WTC11 (cell line): ENCODE results near the gene SELENON. TPM values are rescaled to one million over a fixed set of nuclear protein-coding genes. Genes with fewer than 3 reads are reported as not detected.

ENCODE experiments used
- ATAC-seq: fragments of 200-7000 bp; cut with Tn5 transposase; 2 replicates; pipeline ENCODE4 v1.10.0; 2021; ENCODE audit warnings: mild to moderate bottlenecking, moderate library complexity
- CTCF ChIA-PET: fragments of 300-600 bp; sonication (Branson Sonifier 250); formaldehyde crosslinking; loops from one replicate; lab custom pipeline; 2021; ENCODE audit warnings: antibody characterized with exemption; lab: Charles Lee
- POLR2A ChIA-PET: fragments of 350-600 bp; sonication (Branson Sonifier 250); formaldehyde crosslinking; loops from one replicate; lab custom pipeline; 2021; ENCODE audit warnings: antibody characterized with exemption; lab: Charles Lee
- DNase-seq: peaks from one replicate; pipeline ENCODE4 v3.0.0; 2021; ENCODE audit warnings: low spot score
- H3K27ac Mint-ChIP-seq: 2 replicates; pipeline ENCODE4 v1.8.0; 2021; ENCODE audit warnings: mixed read lengths
- H3K27me3 Mint-ChIP-seq: 2 replicates; pipeline ENCODE4 v1.8.0; 2021; ENCODE audit warnings: low read depth, mild to moderate bottlenecking, moderate library complexity, mixed read lengths
- H3K36me3 Mint-ChIP-seq: 2 replicates; pipeline ENCODE4 v1.8.0; 2021; ENCODE audit warnings: mixed read lengths
- H3K4me1 Mint-ChIP-seq: 2 replicates; pipeline ENCODE4 v1.8.0; 2022; ENCODE audit warnings: mixed read lengths
- H3K4me3 Mint-ChIP-seq: 2 replicates; pipeline ENCODE4 v1.8.0; 2021; ENCODE audit warnings: mild to moderate bottlenecking, moderate library complexity, mixed read lengths
- H3K9me3 Mint-ChIP-seq: 2 replicates; pipeline ENCODE4 v1.8.0; 2021; ENCODE audit warnings: mixed read lengths
- ATF1 ChIP-seq: sonication (generic); formaldehyde crosslinking; IDR thresholded peaks from 2 replicates; pipeline ENCODE4 v1.8.1; 2023; ENCODE audit warnings: mild to moderate bottlenecking, moderate library complexity, missing genetic modification reagents
- ESRRA ChIP-seq: sonication (generic); formaldehyde crosslinking; IDR thresholded peaks from 2 replicates; pipeline ENCODE4 v1.8.1; 2022; ENCODE audit warnings: mild to moderate bottlenecking, missing genetic modification reagents, borderline replicate concordance
- HMGXB4 ChIP-seq: sonication (generic); formaldehyde crosslinking; IDR thresholded peaks from 2 replicates; pipeline ENCODE4 v1.8.1; 2023; ENCODE audit warnings: mild to moderate bottlenecking, moderate library complexity, missing genetic modification reagents
- IRF2 ChIP-seq: sonication (generic); formaldehyde crosslinking; IDR thresholded peaks from 2 replicates; pipeline ENCODE4 v1.8.0; 2022; ENCODE audit warnings: low read depth, missing genetic modification reagents, borderline replicate concordance
- MYBL2 ChIP-seq: sonication (generic); formaldehyde crosslinking; IDR thresholded peaks from 2 replicates; pipeline ENCODE4 v1.8.1; 2023; ENCODE audit warnings: mild to moderate bottlenecking, moderate library complexity, missing genetic modification reagents
- NFE2L1 ChIP-seq: sonication (generic); formaldehyde crosslinking; IDR thresholded peaks from 2 replicates; pipeline ENCODE4 v1.8.1; 2023; ENCODE audit warnings: missing genetic modification reagents
- NFYB ChIP-seq: sonication (generic); formaldehyde crosslinking; conservative IDR thresholded peaks from 2 replicates; pipeline ENCODE4 v1.8.0; 2022; ENCODE audit warnings: low read depth, missing genetic modification reagents
- NR2C2 ChIP-seq: sonication (generic); formaldehyde crosslinking; IDR thresholded peaks from 2 replicates; pipeline ENCODE4 v1.8.0; 2022; ENCODE audit warnings: mild to moderate bottlenecking, missing genetic modification reagents
- OVOL2 ChIP-seq: fragments of 250-450 bp; sonication (Bioruptor Pico); IDR thresholded peaks from 2 replicates; pipeline ENCODE4 v1.9.0; 2021; ENCODE audit warnings: mild to moderate bottlenecking, borderline replicate concordance
- PRDM15 ChIP-seq: sonication (generic); formaldehyde crosslinking; IDR thresholded peaks from 2 replicates; pipeline ENCODE4 v1.8.0; 2022; ENCODE audit warnings: missing genetic modification reagents
- TCF7 ChIP-seq: sonication (generic); formaldehyde crosslinking; IDR thresholded peaks from 2 replicates; pipeline ENCODE4 v1.8.0; 2022; ENCODE audit warnings: mild to moderate bottlenecking, low read depth, missing genetic modification reagents, moderate library complexity
- ZNF396 ChIP-seq: fragments of 250-450 bp; sonication (Bioruptor Pico); IDR thresholded peaks from 2 replicates; pipeline ENCODE4 v1.8.0; 2021; ENCODE audit warnings: mild to moderate bottlenecking, moderate library complexity, borderline replicate concordance
- total RNA-seq: library from RNA; stranded (reverse); gene quantifications from 3 replicates; pipeline ENCODE4 v1.2.3, GENCODE V29; 2021
- TF ChIP-seq, protein P1 (sequence below): sonication (generic); formaldehyde crosslinking; IDR thresholded peaks from 2 replicates; pipeline ENCODE4 v1.8.0; 2023; ENCODE audit warnings: missing genetic modification reagents
- TF ChIP-seq, protein P2 (sequence below): sonication (generic); formaldehyde crosslinking; IDR thresholded peaks from 2 replicates; pipeline ENCODE4 v1.8.0; 2023; ENCODE audit warnings: missing genetic modification reagents, mild to moderate bottlenecking, borderline replicate concordance
- TF ChIP-seq, protein P3 (sequence below): fragments of 200-600 bp; IDR thresholded peaks from 2 replicates; pipeline ENCODE4 v1.8.0; 2022; ENCODE audit warnings: antibody characterized with exemption
- TF ChIP-seq, protein P4 (sequence below): sonication (generic); formaldehyde crosslinking; conservative IDR thresholded peaks from 2 replicates; pipeline ENCODE4 v1.8.1; 2023; ENCODE audit warnings: mild to moderate bottlenecking, low read depth, missing genetic modification reagents, moderate library complexity
- TF ChIP-seq, protein P5 (sequence below): sonication (generic); formaldehyde crosslinking; IDR thresholded peaks from 2 replicates; pipeline ENCODE4 v1.8.1; 2023; ENCODE audit warnings: mild to moderate bottlenecking, missing genetic modification reagents
- TF ChIP-seq, protein P6 (sequence below): sonication (generic); formaldehyde crosslinking; IDR thresholded peaks from 2 replicates; pipeline ENCODE4 v1.8.0; 2022; ENCODE audit warnings: mild to moderate bottlenecking, missing genetic modification reagents

SELENON gene
- total RNA-seq, 1 experiment from 2014 or later = 80.2 TPM

- no peak for TF ChIP-seq PRDM15 (CRISPR knock-in tag)
- no peak for TF ChIP-seq TCF7
- TF ChIP-seq, protein P1, sequence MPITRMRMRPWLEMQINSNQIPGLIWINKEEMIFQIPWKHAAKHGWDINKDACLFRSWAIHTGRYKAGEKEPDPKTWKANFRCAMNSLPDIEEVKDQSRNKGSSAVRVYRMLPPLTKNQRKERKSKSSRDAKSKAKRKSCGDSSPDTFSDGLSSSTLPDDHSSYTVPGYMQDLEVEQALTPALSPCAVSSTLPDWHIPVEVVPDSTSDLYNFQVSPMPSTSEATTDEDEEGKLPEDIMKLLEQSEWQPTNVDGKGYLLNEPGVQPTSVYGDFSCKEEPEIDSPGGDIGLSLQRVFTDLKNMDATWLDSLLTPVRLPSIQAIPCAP (CRISPR knock-in tag) = no peak
- no peak for TF ChIP-seq NFYB (CRISPR knock-in tag)
- TF ChIP-seq ZNF396 (CRISPR knock-in tag) = no peak
- TF ChIP-seq, protein P2, sequence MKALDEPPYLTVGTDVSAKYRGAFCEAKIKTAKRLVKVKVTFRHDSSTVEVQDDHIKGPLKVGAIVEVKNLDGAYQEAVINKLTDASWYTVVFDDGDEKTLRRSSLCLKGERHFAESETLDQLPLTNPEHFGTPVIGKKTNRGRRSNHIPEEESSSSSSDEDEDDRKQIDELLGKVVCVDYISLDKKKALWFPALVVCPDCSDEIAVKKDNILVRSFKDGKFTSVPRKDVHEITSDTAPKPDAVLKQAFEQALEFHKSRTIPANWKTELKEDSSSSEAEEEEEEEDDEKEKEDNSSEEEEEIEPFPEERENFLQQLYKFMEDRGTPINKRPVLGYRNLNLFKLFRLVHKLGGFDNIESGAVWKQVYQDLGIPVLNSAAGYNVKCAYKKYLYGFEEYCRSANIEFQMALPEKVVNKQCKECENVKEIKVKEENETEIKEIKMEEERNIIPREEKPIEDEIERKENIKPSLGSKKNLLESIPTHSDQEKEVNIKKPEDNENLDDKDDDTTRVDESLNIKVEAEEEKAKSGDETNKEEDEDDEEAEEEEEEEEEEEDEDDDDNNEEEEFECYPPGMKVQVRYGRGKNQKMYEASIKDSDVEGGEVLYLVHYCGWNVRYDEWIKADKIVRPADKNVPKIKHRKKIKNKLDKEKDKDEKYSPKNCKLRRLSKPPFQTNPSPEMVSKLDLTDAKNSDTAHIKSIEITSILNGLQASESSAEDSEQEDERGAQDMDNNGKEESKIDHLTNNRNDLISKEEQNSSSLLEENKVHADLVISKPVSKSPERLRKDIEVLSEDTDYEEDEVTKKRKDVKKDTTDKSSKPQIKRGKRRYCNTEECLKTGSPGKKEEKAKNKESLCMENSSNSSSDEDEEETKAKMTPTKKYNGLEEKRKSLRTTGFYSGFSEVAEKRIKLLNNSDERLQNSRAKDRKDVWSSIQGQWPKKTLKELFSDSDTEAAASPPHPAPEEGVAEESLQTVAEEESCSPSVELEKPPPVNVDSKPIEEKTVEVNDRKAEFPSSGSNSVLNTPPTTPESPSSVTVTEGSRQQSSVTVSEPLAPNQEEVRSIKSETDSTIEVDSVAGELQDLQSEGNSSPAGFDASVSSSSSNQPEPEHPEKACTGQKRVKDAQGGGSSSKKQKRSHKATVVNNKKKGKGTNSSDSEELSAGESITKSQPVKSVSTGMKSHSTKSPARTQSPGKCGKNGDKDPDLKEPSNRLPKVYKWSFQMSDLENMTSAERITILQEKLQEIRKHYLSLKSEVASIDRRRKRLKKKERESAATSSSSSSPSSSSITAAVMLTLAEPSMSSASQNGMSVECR (CRISPR knock-in tag) = no peak
- no peak for TF ChIP-seq MYBL2 (CRISPR knock-in tag)
- no peak for TF ChIP-seq HMGXB4 (CRISPR knock-in tag)
- no peak for TF ChIP-seq OVOL2 (CRISPR knock-in tag)
- no peak for TF ChIP-seq ESRRA (CRISPR knock-in tag)
- TF ChIP-seq, protein P3, sequence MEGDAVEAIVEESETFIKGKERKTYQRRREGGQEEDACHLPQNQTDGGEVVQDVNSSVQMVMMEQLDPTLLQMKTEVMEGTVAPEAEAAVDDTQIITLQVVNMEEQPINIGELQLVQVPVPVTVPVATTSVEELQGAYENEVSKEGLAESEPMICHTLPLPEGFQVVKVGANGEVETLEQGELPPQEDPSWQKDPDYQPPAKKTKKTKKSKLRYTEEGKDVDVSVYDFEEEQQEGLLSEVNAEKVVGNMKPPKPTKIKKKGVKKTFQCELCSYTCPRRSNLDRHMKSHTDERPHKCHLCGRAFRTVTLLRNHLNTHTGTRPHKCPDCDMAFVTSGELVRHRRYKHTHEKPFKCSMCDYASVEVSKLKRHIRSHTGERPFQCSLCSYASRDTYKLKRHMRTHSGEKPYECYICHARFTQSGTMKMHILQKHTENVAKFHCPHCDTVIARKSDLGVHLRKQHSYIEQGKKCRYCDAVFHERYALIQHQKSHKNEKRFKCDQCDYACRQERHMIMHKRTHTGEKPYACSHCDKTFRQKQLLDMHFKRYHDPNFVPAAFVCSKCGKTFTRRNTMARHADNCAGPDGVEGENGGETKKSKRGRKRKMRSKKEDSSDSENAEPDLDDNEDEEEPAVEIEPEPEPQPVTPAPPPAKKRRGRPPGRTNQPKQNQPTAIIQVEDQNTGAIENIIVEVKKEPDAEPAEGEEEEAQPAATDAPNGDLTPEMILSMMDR = no peak
- TF ChIP-seq IRF2 (CRISPR knock-in tag) = no peak
- no peak for TF ChIP-seq NR2C2 (CRISPR knock-in tag)
- TF ChIP-seq, all 79 proteins: peak for 0
Measured at GRCh38 chr1:25828491-25828890, 28.5 kb downstream of the SELENON start (continued).

DNA sequence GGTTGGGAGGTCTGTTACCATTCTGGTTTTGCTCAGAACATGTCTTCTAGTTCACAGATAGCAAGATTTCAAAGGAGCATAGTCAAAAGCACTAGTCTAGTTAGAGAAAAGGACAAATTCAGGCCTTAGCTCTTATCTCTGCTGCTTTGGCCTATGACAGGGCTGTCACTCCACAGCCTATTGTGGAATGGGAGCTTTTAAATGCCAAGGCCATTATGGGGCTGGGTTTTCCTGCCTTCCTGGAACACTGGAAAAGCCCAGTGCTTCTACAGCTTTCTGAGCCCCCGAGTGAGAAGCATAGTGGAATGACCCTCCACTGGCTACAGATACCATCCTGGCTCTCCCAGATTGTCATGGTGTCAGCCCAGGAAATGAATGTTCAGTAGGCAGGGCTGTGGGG, 29.1 kb downstream of the SELENON start:
- ATAC-seq = no peak
- H3K27ac Mint-ChIP-seq = no peak overlapping the region
- no peak for TF ChIP-seq ATF1
- TF ChIP-seq NFE2L1 (CRISPR knock-in tag) = no peak
- TF ChIP-seq, protein P4, sequence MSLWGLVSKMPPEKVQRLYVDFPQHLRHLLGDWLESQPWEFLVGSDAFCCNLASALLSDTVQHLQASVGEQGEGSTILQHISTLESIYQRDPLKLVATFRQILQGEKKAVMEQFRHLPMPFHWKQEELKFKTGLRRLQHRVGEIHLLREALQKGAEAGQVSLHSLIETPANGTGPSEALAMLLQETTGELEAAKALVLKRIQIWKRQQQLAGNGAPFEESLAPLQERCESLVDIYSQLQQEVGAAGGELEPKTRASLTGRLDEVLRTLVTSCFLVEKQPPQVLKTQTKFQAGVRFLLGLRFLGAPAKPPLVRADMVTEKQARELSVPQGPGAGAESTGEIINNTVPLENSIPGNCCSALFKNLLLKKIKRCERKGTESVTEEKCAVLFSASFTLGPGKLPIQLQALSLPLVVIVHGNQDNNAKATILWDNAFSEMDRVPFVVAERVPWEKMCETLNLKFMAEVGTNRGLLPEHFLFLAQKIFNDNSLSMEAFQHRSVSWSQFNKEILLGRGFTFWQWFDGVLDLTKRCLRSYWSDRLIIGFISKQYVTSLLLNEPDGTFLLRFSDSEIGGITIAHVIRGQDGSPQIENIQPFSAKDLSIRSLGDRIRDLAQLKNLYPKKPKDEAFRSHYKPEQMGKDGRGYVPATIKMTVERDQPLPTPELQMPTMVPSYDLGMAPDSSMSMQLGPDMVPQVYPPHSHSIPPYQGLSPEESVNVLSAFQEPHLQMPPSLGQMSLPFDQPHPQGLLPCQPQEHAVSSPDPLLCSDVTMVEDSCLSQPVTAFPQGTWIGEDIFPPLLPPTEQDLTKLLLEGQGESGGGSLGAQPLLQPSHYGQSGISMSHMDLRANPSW (CRISPR knock-in tag) = no peak
- TF ChIP-seq, protein P5, sequence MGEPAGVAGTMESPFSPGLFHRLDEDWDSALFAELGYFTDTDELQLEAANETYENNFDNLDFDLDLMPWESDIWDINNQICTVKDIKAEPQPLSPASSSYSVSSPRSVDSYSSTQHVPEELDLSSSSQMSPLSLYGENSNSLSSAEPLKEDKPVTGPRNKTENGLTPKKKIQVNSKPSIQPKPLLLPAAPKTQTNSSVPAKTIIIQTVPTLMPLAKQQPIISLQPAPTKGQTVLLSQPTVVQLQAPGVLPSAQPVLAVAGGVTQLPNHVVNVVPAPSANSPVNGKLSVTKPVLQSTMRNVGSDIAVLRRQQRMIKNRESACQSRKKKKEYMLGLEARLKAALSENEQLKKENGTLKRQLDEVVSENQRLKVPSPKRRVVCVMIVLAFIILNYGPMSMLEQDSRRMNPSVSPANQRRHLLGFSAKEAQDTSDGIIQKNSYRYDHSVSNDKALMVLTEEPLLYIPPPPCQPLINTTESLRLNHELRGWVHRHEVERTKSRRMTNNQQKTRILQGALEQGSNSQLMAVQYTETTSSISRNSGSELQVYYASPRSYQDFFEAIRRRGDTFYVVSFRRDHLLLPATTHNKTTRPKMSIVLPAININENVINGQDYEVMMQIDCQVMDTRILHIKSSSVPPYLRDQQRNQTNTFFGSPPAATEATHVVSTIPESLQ (CRISPR knock-in tag) = no peak
- TF ChIP-seq TCF7 = no peak
- TF ChIP-seq, protein P6, sequence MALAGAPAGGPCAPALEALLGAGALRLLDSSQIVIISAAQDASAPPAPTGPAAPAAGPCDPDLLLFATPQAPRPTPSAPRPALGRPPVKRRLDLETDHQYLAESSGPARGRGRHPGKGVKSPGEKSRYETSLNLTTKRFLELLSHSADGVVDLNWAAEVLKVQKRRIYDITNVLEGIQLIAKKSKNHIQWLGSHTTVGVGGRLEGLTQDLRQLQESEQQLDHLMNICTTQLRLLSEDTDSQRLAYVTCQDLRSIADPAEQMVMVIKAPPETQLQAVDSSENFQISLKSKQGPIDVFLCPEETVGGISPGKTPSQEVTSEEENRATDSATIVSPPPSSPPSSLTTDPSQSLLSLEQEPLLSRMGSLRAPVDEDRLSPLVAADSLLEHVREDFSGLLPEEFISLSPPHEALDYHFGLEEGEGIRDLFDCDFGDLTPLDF (CRISPR knock-in tag) = no peak

More for the DNA sequence above, 29.1 kb downstream of the SELENON start:
- no peaks in the 10 kb centered on the region for H3K27me3 Mint-ChIP-seq
- no peaks in the 10 kb centered on the region for H3K9me3 Mint-ChIP-seq
- H3K4me3 Mint-ChIP-seq = no peak overlapping the region
- DNase-seq = no peak
- no peaks in the 10 kb centered on the region for H3K4me1 Mint-ChIP-seq
- ChIA-PET POLR2A (no interaction called here), CTCF (interaction anchor here (1.6 kb wide), 1 partner anchor 67 kb away, joined by 5 read pairs; no protein-coding TSS in a partner anchor)
- H3K36me3 Mint-ChIP-seq = peaks cover 54% of the 10 kb centered on the region
